GM19193 (cell line): ENCODE data around the gene DOCK9.

ENCODE experiments used
- POLR2A ChIP-seq: IDR thresholded peaks from 4 replicates; pipeline ENCODE4 v1.6.1; 2011; ENCODE audit not compliant: insufficient read depth, insufficient read length; ENCODE audit errors: extremely low read depth

DOCK9 gene

GRCh38 chr13:99003186-99003585 lies 25.3 kb upstream of the DOCK9 start:
- no peak for TF ChIP-seq POLR2A

GRCh38 chr13:99002172-99002710 lies 24.4 kb upstream of the DOCK9 start:
- no peak for TF ChIP-seq POLR2A

- TF ChIP-seq POLR2A, result no peak
Observed at GRCh38 chr13:99000137-99000536, 22.3 kb upstream of the DOCK9 start.

DNA sequence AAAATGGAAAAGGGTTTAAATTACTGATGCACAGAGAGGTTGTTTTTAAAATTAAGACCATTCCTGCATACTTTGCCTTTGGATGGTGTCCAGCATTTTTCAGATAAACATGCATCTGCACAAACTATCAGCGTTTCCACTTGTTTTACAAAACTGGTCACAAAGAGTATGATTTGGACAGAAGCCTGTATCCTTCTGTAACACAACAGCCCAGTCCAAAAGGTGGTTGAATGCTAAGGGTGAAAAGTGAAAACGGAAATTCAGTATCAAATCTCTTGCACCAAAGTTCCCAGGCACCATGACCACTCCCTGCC lies 21.7 kb upstream of the DOCK9 start:
- no peak for TF ChIP-seq POLR2A

DNA sequence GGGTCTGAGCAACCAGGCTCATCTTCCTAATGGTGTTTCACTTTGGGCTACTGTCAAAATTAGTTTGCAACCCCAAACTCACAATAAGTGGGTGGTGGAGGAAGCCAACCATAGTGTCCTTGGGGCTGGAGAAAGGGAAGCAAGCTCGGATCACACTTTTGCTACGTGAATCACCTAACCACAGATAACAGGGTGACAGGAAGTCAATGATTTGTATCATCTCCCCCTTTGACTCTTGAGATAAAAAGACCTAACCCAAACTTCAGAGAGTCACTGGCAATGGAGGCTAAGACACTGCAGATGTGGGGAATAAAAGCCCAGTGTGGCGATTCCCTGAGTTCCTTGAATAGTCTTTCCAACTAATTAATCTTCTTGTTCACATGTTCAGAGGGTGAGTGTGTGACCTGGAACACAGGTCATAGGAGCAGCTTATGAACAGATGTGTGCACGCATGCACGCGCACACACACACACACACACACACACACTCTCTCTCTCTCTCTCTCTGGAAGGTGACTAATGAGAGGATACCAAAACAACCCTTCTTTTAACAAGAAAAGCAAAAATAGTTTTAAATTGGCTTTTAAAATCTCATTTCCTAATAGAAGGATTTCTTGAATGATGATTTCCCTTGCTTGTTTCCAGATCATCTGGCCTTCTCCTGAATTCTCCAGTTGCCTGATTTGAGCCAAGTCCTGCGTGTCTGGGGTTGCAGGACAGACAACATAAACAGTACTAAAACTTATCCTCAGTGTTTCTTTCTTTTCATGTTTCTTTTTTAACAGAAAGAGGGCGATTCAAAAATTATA lies 21.2 kb upstream of the DOCK9 start:
- TF ChIP-seq POLR2A, result no peak

GRCh38 chr13:98997738-98998641 lies 20.1 kb upstream of the DOCK9 start:
- no peak for TF ChIP-seq POLR2A

- TF ChIP-seq POLR2A, result no peak
Observed at GRCh38 chr13:98997011-98997730, 19.3 kb upstream of the DOCK9 start.

- no peak for TF ChIP-seq POLR2A
Observed at GRCh38 chr13:98996046-98996445, 18.2 kb upstream of the DOCK9 start.

- no peak for TF ChIP-seq POLR2A
Observed at GRCh38 chr13:98994896-98995295, 17.0 kb upstream of the DOCK9 start.

DNA sequence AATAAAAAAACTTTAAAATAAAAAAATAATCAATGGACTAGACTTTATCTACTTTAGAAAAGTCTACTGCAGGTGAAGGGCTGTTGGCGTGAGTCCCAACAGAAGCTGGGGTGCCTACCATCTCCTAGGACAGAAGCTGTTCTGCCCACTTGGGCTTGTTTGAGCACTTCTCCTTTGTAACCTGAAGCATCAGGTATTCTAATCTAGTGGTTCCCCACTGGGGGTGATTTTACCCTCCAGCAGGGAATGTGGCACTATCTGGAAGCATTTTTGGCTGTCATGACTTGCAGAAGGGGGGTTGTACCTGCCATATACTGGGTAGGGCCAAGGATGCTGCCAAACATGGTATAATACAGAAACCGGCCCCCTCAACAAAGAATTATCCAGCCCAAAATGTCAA lies 16.2 kb upstream of the DOCK9 start:
- TF ChIP-seq POLR2A, result no peak

DNA sequence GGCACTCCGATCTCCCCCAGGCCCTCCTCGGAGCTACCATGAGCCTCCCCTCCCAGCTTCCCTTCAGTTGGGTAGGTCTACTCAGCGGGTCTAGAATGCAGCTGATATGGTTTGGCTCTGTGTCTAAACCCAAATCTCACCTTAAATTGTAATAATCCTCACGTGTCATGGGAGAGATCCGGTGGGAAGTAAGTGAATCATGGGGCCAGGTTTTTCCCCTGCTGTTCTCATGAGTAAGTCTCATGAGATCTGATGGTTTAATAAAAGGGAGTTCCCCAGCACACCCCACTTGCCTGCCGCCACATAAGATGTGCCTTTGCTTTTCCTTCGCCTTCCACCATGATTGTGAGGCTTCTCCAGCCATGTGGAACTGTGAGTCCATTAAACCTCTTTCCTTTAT lies 14.5 kb upstream of the DOCK9 start:
- TF ChIP-seq POLR2A, result no peak

- TF ChIP-seq POLR2A, result no peak
Observed at GRCh38 chr13:98990701-98991100, 12.8 kb upstream of the DOCK9 start.

DNA sequence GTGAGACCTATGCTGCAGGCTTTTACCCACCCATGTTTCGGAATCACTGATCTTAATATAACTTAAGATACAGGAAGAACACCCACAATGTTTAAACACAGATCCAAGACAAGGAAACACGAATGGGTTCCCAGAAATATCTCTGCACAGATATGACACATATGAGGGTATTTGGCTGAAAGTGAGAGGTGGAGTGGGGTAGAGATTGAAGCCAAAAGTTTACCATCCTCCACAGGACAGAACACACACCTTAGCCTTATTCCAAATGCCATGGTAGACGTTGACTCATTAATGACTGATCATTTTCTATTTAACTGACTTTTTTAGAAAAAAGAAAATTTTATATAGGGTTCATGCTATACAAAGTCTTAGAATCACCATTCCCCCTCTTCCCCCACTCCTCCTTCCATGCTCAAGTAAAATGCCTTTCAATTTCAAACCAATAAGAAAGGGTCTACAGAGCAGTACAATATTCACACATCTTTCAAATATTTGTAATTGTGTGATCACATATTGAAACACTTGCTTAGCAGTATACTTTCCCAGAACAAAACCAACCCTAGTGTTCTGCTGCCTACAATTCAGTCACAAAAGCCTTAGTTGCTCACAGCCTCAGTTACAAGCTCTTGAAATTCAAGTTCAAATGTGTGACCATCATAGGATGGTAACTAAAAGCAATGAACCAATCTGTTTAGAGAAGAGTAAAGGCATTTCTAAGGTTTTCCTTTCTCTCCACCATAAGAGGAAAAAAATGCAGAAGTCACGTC lies 11.8 kb upstream of the DOCK9 start:
- no peak for TF ChIP-seq POLR2A

DNA sequence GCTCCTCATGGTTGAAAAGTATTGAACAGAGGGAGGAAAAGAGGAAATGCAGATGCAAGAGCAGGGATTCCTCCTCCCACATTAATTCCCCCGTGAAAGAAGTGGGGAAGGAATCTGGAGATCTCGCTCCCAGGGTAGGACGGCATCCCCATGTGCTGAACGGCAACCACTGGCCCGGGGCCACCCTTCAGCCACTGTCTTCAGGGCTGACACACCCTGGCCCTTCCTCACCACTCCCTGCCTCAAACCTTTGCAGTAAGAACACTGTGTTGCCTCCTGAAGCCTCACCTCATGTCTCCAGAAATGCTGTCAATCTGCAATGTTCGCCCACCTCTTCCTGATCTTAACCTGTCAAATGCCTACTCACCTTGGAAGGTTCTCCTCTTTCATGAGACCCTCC lies 10.9 kb upstream of the DOCK9 start:
- TF ChIP-seq POLR2A, result no peak
